SK-N-MC (cell line): ENCODE data around the gene CADM4.

Experiments used
- EZH2 ChIP-seq: fragments of 200-600 bp; sonication (generic); IDR thresholded peaks from one replicate; pipeline ENCODE4 v1.6.1; 2017; ENCODE audit warnings: antibody characterized with exemption
- FOXP2 ChIP-seq: optimal IDR thresholded peaks from 2 replicates; pipeline ENCODE3; 2011; ENCODE audit warnings: mild to moderate bottlenecking, moderate library complexity; ENCODE audit not compliant: insufficient read depth; ENCODE audit errors: extremely low read length, control extremely low read depth
- POLR2AphosphoS5 ChIP-seq: IDR thresholded peaks from 2 replicates; pipeline ENCODE4 v1.6.1; 2012; ENCODE audit warnings: mild to moderate bottlenecking, low read depth, low read length, borderline replicate concordance

- TF ChIP-seq EZH2: no peak
- TF ChIP-seq POLR2AphosphoS5: no peak
- no peak for TF ChIP-seq FOXP2
Measured at GRCh38 chr19:43574424-43575155, 65.1 kb downstream of the CADM4 start.
